ENCODE data around the gene POR.
"Not testable (repeated sequence)": the region's sequence is repeated elsewhere in the genome, so short reads cannot be mapped to it uniquely, and the experiment has no call there.

The POR gene

DNA sequence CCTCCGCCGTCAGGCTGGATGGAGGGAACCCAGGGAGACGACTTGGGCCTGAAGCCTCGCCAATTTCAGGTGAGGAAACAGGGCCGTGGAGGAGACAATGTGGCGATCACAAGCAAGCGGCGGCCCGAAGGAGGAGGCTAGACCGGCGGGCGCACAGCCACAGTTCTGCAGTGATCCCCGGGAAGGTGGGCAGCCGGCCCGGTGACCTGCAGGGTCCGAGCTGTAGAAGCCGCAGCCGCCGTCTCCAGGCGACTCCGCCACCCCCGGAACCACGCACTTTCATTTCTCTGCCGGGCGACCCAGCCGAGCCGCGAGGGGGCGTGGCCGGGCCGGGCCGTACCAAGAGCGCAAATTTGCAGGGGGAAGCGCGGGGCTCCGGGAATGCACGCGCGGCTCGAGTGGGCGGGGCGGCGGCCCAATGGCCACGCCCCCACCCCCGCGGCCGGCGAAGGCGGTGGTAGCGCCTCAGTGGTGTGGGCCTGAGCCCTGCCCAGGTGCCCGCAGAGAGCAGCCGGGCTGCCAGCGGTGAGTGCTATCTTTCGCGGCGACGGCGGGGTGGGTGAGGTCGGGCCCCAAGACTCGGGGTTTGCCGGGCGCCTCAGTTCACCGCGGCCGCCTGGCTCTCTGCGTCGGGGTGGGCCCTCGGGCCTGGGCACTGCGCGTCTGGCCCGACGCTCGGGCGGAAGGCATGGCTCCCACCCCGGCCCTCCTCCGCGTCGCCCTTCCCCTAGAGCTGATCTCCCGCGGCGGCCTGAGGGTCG lies at the start of gene POR:
Gene POR (plus strand): TSS at position 501 of the 761 bp plus-strand sequence. CDS start 38,847 bp downstream, outside the sequence.
- peak; percentile 95 for DNase-seq (ENCODE audit: low read depth)

DNA sequence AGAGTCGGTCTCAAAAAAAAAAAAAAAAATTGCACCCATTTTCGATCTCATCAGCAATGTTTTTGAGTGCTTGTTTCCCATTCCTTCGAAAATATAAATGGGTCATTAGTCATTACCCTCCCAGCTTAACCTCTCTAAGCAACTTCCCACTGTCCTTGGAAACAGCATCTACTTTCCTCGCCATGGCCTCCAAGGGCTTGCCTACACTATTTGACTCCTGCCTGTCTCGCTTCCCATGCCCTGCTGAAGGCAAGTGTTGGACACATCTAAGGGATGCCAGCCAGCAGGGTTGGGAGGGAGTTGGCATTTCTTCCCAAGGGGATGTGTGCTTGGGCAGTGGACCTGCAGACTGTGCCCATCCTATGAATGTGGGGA lies 48.9 kb upstream of the POR start:
- no peak for DNase-seq (ENCODE audit: low read depth)

DNA sequence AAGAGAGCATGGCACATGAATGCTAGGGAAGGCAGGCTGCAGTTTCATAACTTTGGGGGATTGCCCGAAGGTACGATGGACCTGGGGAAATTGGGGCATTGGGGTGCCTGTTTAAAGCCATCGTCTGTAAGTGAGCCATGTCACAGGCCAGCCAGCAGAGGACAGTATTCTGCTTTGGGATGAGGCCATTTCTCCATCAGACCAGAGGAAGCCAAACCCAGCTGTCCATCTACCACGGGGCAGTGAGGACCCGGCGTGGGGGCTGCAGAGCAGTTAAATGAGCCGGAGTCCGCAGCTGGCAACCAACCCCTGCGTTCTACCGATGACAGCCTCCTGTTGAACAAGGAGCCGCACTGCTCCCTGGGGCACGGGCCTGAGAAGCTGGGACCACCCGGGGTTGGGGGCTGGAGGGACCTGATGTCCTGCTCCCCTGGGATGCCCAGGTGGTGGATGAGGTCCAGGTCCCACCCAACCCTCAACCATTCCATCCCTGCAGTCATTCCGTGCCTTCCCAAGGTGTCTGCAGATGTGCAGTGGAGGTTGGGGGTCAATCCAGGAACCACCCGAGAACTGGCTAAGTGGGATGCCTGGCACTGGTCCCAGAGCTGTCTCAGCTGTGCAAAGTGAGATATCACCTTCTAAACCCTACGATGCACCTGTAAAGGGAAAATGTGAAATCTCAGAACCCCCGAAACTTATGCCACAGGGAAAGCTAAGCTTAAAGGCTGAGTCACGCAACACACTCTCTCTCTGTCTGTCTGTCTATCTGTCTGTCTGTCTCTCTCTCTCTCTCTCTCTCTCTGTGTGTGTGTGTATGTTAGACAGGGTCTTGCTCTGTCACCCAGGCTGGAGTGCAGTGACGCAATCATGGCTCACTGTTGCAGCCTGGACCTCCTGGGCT lies 48.2 kb upstream of the POR start:
- peak; percentile 21 for DNase-seq (ENCODE audit: low read depth)

DNA sequence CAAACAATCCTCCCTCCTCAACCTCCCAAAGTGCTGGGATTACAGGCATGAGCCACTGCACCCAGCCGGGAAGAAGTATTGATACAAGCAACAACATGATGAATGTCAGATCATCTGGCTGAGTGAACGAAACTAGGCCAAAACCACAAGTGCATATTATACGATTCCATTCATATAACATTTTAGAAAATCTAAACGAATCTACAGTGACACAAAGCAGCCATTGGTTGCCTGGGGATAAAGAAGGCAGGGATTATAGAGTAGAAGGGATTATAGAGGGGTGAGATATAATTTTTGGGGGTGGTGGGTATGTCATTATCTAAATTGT lies 47.6 kb upstream of the POR start:
- DNase-seq (ENCODE audit: low read depth): no peak

DNA sequence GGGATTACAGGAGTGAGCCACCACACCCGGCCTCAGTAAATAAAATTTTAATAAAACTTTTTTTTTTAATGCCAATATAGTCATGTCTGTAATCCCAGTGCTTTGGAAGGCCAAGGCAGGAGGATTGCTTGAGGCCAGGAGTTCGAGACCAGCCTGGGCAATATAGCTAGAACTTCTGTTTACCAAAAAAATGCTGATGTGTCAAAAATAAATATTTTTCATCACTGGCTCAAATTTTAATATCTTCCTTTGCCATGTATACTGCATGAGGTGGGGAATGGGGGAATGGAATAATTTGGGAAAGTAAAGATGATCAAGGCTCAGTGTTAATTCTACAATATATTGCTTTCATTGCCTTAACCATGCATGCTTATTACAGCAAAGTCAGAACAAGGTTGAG lies 46.8 kb upstream of the POR start:
- no peak for DNase-seq (ENCODE audit: low read depth)

DNA sequence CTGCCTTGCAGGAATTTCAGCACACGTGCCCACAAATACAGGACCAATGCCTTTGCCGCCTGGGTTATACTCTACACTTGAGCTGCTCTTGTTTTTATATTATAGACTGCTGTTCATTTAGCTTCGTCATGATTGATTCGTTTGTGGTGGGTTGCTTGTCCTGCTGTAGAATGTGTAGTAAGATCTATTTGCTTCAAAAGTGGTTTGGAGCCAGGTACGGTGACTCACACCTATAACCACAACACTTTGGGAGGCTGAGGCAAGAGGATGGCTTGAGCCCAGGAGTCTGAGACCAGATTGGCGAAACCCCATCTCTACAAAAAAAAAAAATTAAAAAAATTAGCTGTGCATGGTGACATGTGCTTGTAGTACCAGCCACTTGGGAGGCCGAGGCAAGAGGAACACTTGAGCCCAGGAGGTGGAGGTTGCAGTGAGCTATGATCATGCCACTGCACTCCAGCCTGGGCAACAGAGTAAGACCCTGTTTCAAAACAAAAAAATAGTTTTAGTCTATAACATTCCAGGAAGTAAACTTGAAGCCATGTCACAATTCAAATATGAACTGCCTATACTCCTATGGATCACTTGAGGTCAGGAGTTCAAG lies 45.1 kb upstream of the POR start:
- no peak for DNase-seq (ENCODE audit: low read depth)

GRCh38 chr7:75870557-75871161 lies 44.3 kb upstream of the POR start:
- DNase-seq (ENCODE audit: low read depth): no peak

- no peak for DNase-seq (ENCODE audit: low read depth)
Observed at GRCh38 chr7:75872073-75872782, 42.7 kb upstream of the POR start.

DNA sequence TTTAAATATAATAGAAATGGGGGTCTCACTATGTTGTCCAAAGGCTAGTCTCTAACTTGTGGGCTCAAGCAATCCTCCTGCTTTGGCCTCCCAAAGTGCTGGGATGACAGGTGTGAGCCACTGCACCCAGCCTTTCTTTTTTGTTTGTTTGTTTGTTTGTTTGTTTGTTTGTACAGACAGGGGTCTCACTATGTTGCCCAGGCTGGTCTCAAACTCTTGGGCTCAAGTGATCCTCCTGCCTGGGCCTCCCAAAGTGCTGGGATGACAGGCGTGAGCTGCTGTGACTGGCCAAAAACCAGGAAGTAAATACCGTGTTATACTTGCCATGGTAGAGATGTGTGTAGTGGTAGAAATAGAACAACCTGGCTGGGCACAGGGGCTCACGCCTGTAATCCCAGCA lies 40.8 kb upstream of the POR start:
- not testable (repeated sequence) for DNase-seq (ENCODE audit: low read depth)

- DNase-seq (ENCODE audit: low read depth): no peak
Observed at GRCh38 chr7:75875113-75876080, 39.6 kb upstream of the POR start.

- DNase-seq (ENCODE audit: low read depth): no peak
Observed at GRCh38 chr7:75876126-75876881, 38.7 kb upstream of the POR start.

- DNase-seq (ENCODE audit: low read depth): no peak
Observed at GRCh38 chr7:75878312-75878768, 36.6 kb upstream of the POR start.

- peak; percentile 97 for DNase-seq (ENCODE audit: low read depth)
Observed at GRCh38 chr7:75878769-75879611, 36.0 kb upstream of the POR start, which contains the start of gene RHBDD2. RHBDD2 (plus strand) TSS chr7:75879034; CDS start chr7:75879083, 49 bp downstream.

- DNase-seq (ENCODE audit: low read depth): no peak
Observed at GRCh38 chr7:75879771-75880184, 35.2 kb upstream of the POR start.

GRCh38 chr7:75880242-75880641 lies 34.7 kb upstream of the POR start:
- DNase-seq (ENCODE audit: low read depth): no peak

DNA sequence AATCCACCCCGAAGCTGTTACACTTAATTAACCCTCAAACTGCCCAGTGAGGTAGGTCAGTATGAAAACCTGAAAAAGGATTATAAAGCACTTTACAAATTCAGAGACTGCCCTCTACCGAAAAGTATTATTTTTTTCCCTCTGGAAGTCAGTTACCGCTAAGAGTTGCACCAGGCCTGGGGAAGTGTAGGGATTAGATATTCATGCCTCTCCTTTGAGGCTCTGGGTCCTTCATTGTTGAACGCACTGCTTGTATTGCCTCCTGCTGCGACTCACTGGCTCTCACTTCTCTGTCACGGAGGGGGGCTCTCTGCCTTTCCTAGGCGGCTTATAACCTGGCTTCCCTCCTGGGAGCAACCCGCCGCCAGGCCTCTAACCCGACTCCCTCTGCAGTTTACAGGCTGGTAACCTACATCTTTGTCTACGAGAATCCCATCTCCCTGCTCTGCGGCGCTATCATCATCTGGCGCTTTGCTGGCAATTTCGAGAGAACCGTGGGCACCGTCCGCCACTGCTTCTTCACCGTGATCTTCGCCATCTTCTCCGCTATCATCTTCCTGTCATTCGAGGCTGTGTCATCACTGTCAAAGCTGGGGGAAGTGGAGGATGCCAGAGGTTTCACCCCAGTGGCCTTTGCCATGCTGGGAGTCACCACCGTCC lies 33.4 kb upstream of the POR start:
- DNase-seq (ENCODE audit: low read depth): no peak

- not testable (repeated sequence) for DNase-seq (ENCODE audit: low read depth)
Observed at GRCh38 chr7:75883265-75883824, 31.6 kb upstream of the POR start.

- DNase-seq (ENCODE audit: low read depth): no peak
Observed at GRCh38 chr7:75884476-75884875, 30.5 kb upstream of the POR start.
